Duodenal mucosa (tissue), 2 donors: ENCODE results near the gene CDC42SE2.

Source experiments
- H3K27ac ChIP-seq: one replicate; pipeline ENCODE4 v1.7.0; 2013; ENCODE audit warnings: low read depth, low read length
- H3K27me3 ChIP-seq, 2 donors: one replicate each; pipeline ENCODE4 v1.7.0; 2013; ENCODE audit warnings: low read length in 2 of 2, control low read depth in 1 of 2; ENCODE audit not compliant: insufficient read depth in 2 of 2, control insufficient read depth in 1 of 2
- H3K36me3 ChIP-seq, 2 donors: one replicate each; pipeline ENCODE4 v1.7.0; 2013; ENCODE audit warnings: low read length in 2 of 2, control low read depth in 1 of 2; ENCODE audit not compliant: insufficient read depth in 2 of 2, control insufficient read depth in 1 of 2
- H3K4me1 ChIP-seq, 2 donors: one replicate each; pipeline ENCODE4 v1.7.0; 2013; ENCODE audit warnings: low read length in 2 of 2, control low read depth in 1 of 2; ENCODE audit not compliant: insufficient read depth in 2 of 2, control insufficient read depth in 1 of 2
- H3K4me3 ChIP-seq, 2 donors: one replicate each; pipeline ENCODE4 v1.7.0; 2013; ENCODE audit warnings: low read length in 2 of 2, low read depth in 1 of 2
- H3K9ac ChIP-seq, 2 donors: one replicate each; pipeline ENCODE4 v1.7.0; 2013; ENCODE audit warnings: low read length in 2 of 2, low read depth in 1 of 2
- H3K9me3 ChIP-seq, 2 donors: one replicate each; pipeline ENCODE4 v1.7.0; 2013; ENCODE audit warnings: low read length in 2 of 2, control low read depth in 1 of 2; ENCODE audit not compliant: control insufficient read depth in 1 of 2

CDC42SE2 gene

DNA sequence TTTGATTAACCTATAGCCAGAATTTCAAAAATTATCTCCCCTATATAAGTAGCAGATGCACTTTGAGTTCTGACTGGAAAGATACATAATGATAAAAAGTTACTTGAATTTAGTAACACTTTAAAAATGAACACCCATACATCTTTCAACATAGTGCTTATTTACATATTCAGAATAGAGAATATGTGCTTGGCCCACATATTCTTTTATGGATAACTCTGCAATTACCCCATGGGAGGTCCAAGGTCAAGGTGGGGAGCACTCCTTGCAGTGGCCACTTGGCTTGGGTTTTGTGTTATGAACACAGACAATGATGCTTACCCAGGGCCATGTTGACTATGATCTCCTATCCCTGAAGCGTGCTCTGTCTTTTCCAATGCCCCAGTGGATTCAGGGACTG is 169.3 kb downstream of the CDC42SE2 start:
- no peak overlapping the region for H3K4me3 ChIP-seq
- no peaks in the 10 kb centered on the region for H3K27me3 ChIP-seq
- H3K27ac ChIP-seq, result no peak overlapping the region
- no peaks in the 10 kb centered on the region for H3K9me3 ChIP-seq
- no peak overlapping the region for H3K9ac ChIP-seq
- peaks cover 11 to 46% of the 10 kb centered on the region in 2 donors for H3K36me3 ChIP-seq
- no peaks in the 10 kb centered on the region for H3K4me1 ChIP-seq

- H3K4me1 ChIP-seq, result peaks cover 0 to 3% of the 10 kb centered on the region in 2 donors
- H3K9me3 ChIP-seq, result no peaks in the 10 kb centered on the region
- H3K4me3 ChIP-seq, result no peak overlapping the region
- H3K36me3 ChIP-seq, result peaks cover 7 to 57% of the 10 kb centered on the region in 2 donors
- H3K27me3 ChIP-seq, result no peaks in the 10 kb centered on the region
- no peak overlapping the region for H3K27ac ChIP-seq
- no peak overlapping the region for H3K9ac ChIP-seq
These were observed 172.2 kb downstream of the CDC42SE2 start for GRCh38 chr5:131436081-131436480.

DNA sequence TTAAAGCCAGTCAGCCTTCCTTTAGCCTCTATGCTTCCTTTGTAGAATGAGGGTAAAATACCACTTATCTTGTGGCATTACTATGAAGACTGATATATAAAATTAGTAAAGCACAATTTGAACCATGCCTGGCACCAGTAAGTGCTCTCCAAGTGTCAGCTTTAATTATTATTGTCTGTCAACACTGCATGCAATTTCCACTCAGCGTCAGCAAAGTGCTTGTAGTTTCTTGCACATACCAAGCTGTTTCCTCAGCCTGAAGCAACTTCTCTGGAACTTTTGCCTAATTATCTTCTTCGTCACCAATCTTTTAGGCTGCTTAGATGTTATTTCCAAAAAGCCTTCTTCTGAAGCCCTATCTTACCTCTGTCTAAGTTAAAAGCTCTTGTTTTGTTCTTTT is 177.3 kb downstream of the CDC42SE2 start:
- Histone ChIP-seq H3K9me3 (no peaks in the 10 kb centered on the region), H3K4me1 (peaks cover 0 to 3% of the 10 kb centered on the region in 2 donors), H3K4me3 (no peak overlapping the region), H3K27me3 (no peaks in the 10 kb centered on the region), H3K27ac (no peak overlapping the region), H3K36me3 (peaks cover 17 to 58% of the 10 kb centered on the region in 2 donors), H3K9ac (no peak overlapping the region)
